HG03558 (cell line): ENCODE results near the gene BRF1.

Source experiments
- ATAC-seq: cut with Tn5 transposase; IDR thresholded peaks from one replicate; pipeline ENCODE4 v1.9.1; 2021; ENCODE audit warnings: moderate number of reproducible peaks; ENCODE audit not compliant: unreplicated experiment; ENCODE audit errors: extremely low read depth

Gene BRF1

GRCh38 chr14:105271224-105271890, 29.4 kb downstream of the BRF1 start:
- ATAC-seq = no peak

GRCh38 chr14:105269405-105269804, 31.4 kb downstream of the BRF1 start:
- no peak for ATAC-seq

GRCh38 chr14:105268736-105269354, 32.0 kb downstream of the BRF1 start:
- ATAC-seq = no peak

GRCh38 chr14:105267820-105268548, 32.8 kb downstream of the BRF1 start:
- ATAC-seq = no peak

- ATAC-seq = no peak
These were observed 39.0 kb downstream of the BRF1 start for GRCh38 chr14:105261781-105262180.

- ATAC-seq = no peak
These were observed 39.8 kb downstream of the BRF1 start for GRCh38 chr14:105260959-105261358.

GRCh38 chr14:105258846-105259245, 42.0 kb downstream of the BRF1 start:
- ATAC-seq = no peak

GRCh38 chr14:105257464-105257863, 43.3 kb downstream of the BRF1 start:
- ATAC-seq = no peak

GRCh38 chr14:105256292-105256960, 44.4 kb downstream of the BRF1 start:
- no peak for ATAC-seq

- ATAC-seq = no peak
These were observed 45.7 kb downstream of the BRF1 start for GRCh38 chr14:105255021-105255507.

GRCh38 chr14:105253329-105253682, 47.5 kb downstream of the BRF1 start:
- no peak for ATAC-seq

GRCh38 chr14:105252552-105253328, 48.1 kb downstream of the BRF1 start:
- ATAC-seq = no peak

- no peak for ATAC-seq
These were observed 48.9 kb downstream of the BRF1 start for GRCh38 chr14:105251920-105252319.

GRCh38 chr14:105250986-105251385, 49.8 kb downstream of the BRF1 start:
- no peak for ATAC-seq

GRCh38 chr14:105250008-105250366, 50.8 kb downstream of the BRF1 start:
- no peak for ATAC-seq

GRCh38 chr14:105249182-105250007, 51.4 kb downstream of the BRF1 start:
- ATAC-seq = no peak

GRCh38 chr14:105248368-105249181, 52.2 kb downstream of the BRF1 start, which contains the start of gene BTBD6:
Gene BTBD6, plus strand, starts transcription at chr14:105248533. Its CDS starts 179 bp downstream, at chr14:105248712.
- ATAC-seq = no peak

- no peak for ATAC-seq
These were observed 53.0 kb downstream of the BRF1 start for GRCh38 chr14:105247715-105248367.
